ENCODE measurements around the gene ACAP3.

GRCh38 chr1:1353389-1354151 is 45.8 kb upstream of the ACAP3 start:
- TF ChIP-seq EZH2 (optimal IDR thresholded peaks at IDR 0.05; ENCODE audit: low read depth, low read length) (no peak), CTCF (IDR thresholded peaks at IDR 0.05; ENCODE audit: low read length) (no peak)

All from MM.1S (cell line).